HG03139 (cell line): ENCODE results near the gene BCAS3.
"Not testable (repeated sequence)": the region's sequence is repeated elsewhere in the genome, so short reads cannot be mapped to it uniquely, and the experiment has no call there.

Experiments used
- ATAC-seq: cut with Tn5 transposase; IDR thresholded peaks from one replicate; pipeline ENCODE4 v1.9.1; 2021; ENCODE audit not compliant: unreplicated experiment

The BCAS3 gene

DNA sequence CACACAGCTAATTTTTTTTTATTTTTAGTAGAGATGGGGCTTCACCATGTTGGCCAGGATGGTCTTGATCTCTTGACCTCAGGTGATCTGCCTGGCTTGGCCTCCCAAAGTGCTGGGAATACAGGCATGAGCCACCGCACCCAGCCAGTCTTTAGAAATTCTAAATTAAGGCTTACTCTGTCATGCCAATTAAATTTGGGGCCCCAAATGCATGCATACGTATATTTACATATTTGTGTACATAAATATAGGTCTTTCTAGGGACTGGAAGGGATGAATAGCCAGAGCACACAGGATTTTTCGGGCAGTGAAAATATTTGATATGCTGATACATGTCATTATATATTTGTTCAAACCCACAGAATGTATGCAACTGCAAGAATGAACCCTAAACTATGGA is 105.1 kb downstream of the BCAS3 start:
- ATAC-seq: no peak

- no peak for ATAC-seq
These were observed 112.6 kb downstream of the BCAS3 start for GRCh38 chr17:60790205-60790604.

DNA sequence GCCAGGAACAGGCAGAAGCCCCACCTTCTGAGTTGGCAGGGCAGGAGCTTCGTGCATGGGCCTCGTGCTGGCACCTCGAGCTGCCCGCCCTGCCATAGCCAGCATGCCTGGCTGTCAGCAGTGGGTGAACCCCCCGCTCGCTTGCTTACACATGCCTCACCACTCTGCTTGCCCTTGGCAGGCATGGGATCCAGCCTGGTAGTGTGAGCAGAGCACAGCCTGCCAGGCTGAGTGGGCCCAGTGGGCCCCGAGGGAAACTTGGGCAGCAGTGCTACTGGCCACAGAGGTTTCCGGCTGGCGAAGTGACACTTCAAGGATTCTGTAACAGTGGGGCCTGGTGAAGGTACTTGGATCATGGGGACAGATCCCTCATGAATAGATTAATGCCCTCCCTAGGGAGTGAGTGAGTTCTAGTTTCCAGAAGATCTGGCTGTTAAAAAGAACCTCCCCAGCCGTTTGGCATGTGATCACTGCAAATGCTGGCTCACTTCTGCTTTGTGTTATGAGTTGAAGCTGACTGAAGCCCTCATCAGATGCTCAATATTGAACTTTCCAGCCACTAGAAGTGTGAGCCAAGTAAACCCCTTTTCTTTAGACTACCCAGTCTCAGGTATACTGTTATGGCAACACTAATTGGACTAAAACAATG is 114.7 kb downstream of the BCAS3 start:
- no peak for ATAC-seq

GRCh38 chr17:60798576-60798975 is 120.9 kb downstream of the BCAS3 start:
- ATAC-seq: no peak

GRCh38 chr17:60802377-60802776 is 124.7 kb downstream of the BCAS3 start:
- no peak for ATAC-seq

DNA sequence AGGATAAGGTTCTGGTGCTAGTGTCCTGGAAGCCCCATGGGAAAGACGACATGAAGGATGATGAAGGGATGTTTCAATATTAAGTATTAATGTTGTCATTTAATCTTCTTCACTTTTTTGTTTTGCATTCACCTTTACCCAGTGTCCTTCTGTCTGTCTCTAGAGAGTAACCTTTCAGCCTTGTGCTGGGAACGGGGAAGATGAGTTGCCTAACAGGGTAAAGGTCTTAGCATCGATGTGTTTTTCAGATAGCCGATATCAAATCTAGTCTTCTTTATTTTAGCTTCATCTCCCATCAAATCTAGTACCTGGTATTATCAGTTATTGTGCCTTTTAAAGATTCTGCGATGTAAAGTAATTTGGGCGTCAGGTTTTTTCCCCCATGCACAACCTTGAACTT is 125.4 kb downstream of the BCAS3 start:
- no peak for ATAC-seq

- ATAC-seq: no peak
These were observed 127.2 kb downstream of the BCAS3 start for GRCh38 chr17:60804831-60805230.

DNA sequence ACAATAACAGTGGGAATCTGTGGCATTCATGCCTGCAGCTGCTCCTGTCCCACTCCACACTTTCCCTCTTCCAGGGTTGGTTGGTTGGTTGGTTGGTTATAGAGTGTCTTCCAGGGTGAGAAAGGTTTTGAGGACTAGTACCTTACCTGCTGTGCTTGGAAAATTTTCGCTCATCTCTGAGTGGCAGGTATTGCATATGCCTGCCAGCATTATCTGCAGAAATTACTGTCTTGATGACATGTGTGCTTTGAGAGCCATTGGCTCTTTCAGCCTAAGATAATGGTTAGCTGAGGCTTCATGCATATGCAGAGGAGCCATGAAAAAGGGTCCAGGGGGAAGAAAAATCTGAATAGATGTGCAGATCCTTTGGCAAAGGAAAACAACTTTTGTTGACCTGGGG is 131.8 kb downstream of the BCAS3 start:
- ATAC-seq: no peak

GRCh38 chr17:60814941-60815340 is 137.3 kb downstream of the BCAS3 start:
- not testable (repeated sequence) for ATAC-seq

GRCh38 chr17:60817192-60817591 is 139.5 kb downstream of the BCAS3 start:
- ATAC-seq: no peak

DNA sequence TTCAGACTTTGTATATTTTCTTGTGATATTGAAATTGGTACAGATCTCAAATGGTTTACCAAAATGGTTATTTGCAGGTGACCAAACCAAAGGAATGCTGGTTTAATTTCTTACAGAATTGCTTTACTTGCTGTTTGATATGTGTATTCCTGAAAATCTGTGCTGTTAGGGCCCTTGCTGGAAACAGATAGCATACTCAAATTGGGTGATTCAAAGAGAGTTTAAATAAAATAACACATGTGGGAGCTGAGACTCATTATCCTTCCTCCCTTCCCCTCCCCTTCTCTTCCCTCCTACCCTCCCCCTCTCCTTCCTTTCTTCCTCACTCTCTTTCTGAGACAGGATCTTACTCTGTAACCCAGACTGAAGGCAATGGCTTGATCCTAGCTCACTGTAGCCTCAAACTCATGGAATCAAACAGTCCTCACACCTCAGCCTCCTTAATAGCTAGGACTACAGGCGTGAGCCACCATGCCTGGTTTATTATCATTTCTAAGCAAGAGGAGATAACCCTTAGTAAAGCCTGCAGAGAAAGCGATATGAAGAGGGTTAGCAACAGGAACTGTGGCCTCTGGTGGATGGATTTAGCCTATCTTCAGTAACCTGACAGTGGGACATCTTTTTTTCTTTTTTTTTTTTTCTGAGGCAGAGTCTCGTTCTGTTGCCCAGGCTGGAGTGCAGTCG is 141.9 kb downstream of the BCAS3 start:
- no peak for ATAC-seq

DNA sequence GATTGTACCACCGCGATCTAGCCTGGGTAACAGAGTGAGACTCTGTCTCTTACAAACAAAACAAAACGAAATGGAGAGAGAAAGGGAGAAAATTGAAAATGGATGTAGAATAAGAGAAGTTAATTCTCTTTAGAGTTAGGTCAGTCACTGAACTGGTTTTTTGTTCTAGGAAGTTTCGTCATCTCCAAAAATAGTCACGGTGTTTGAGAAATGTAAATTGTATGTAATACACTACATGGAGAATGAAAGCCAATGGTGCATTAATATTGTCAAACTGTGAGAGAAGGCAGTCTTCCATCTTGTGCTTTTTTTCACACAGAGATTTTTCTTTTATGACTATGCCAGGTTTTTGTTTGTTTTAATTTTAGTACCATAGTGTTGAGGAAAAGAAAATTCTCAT is 145.9 kb downstream of the BCAS3 start:
- no peak for ATAC-seq

GRCh38 chr17:60825351-60825750 is 147.7 kb downstream of the BCAS3 start:
- ATAC-seq: no peak

GRCh38 chr17:60827943-60828342 is 150.3 kb downstream of the BCAS3 start:
- no peak for ATAC-seq

DNA sequence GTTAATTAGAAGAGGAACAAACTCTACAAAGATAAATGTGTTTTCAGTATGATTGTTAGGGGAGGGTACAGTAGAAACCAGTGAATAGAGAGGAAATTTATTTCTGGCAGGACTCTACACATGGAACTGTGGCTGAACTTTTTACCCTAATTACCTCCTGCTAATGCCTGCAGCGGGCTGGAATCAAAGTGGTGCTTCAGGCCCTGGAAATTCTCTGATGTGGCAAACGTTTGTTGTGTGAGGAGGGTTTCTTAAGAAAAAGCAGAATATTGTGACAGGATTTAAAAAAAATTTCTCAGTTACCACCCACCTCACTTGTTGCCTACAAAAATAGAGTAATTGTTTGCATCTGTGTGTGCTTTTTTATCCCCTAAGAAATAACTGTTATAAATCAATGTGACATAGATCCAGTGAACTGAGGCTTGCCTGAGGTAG is 154.5 kb downstream of the BCAS3 start:
- ATAC-seq: no peak

DNA sequence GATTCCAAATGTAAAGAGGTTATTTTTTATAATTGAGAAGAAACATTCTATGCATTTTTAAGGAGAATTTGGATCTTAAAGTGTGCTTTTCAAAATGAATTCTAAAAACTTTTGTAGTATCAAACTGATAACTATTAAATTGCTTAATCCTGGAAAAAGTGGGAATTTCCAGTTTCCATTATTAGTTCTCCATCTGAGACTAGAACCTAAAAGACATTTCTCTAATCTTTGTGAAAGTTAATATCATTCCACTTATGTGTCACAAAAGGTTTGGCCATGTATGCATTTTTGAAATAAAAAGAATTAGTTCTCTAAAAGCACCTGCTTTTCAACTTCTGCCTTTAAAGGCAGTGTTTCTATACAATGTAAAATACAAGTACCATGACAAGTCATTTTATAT is 155.0 kb downstream of the BCAS3 start:
- no peak for ATAC-seq

DNA sequence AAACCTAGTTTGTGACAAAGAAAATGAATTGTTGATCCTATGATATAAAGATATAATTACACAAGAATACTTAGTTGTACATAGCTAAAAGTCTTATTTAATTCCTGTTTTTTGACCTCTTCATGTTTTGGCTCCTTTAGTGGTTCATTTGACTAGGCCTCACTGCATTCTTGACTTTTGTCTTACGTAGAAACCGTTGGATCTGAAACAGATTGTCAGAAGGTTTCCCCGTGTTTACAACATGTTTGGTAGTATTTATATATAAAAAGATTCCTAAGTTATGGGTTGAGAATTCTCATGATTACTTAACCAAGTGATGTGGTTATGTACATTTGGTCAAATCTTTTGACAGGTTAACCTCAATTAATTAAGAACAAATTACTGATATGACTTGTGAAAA is 162.8 kb downstream of the BCAS3 start:
- ATAC-seq: no peak

DNA sequence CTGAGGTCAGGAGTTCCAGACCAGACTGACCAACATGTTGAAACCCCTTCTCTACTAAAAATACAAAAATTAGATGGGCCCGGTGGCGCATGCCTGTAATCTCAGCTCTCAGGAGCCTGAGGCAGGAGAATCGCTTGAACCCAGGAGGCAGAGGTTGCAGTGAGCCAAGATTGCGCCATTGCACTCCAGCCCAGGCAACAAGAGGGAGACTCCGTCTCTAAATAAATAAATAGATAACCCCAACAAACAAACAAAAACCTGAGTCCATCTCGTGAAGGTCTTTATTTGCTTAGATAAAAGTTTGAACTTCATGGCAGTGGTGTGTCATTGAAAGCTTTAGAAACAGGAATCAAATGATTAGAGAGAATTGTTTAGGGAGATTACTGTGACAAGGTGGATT is 167.4 kb downstream of the BCAS3 start:
- no peak for ATAC-seq

DNA sequence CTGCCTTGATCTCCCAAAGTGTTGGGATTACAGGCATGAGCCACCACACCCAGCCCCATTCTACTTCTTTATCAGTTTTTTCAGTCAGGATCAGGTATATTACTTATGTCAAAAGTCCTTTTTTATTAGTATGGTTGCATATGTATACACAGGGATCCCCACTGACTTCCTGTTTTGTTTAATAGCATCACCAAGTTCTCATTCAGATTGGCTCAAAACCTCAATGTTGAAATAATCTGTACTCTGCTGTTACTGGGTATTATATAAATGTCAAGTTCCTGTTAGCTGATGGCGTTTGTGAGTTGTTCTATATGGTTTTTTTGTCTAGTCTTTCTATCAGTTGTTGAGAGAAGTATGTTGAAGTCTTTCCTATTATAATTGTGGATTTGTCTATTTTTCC is 168.5 kb downstream of the BCAS3 start:
- no peak for ATAC-seq

DNA sequence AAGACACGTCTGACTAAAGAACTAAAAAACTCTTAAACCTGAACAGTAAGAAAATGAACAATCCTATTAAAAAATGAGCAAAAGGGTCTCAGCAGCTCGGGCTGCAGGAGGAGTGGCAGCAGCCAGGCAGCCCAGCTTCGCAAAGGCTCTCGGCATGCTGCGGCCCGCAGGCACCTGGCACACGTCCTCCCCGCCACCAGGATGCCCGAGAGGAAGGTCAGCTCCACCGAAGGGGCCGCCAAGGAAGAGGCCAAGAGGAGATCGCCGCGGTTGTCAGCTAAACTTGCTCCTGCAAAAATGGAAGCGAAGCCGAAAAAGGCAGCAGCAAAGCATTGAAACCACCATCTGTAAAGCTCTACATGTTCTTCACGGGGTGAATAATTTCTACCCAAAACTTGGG is 173.5 kb downstream of the BCAS3 start:
- ATAC-seq: no peak

- no peak for ATAC-seq
These were observed 180.0 kb downstream of the BCAS3 start for GRCh38 chr17:60857556-60858080.

DNA sequence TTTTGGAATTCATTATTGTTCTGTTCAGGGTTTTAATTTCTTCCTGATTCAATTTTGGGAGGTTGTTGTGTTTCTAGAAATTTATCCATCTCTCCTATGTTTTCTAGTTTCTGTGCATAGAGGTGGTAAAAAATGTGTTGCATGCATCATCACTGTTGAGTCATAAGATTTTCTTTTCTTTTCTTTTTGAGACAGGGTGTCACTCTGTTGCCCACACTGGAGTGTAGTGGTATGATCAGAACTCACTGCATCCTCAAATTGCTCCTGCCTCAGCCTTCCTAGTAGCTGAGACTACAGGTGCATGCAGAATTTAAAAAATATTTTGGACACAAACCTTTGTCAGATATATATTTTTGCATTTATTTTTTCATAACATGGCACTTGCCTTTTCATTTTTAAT is 184.8 kb downstream of the BCAS3 start:
- ATAC-seq: no peak
